ENCODE data around the gene AOPEP.

Gene AOPEP

DNA sequence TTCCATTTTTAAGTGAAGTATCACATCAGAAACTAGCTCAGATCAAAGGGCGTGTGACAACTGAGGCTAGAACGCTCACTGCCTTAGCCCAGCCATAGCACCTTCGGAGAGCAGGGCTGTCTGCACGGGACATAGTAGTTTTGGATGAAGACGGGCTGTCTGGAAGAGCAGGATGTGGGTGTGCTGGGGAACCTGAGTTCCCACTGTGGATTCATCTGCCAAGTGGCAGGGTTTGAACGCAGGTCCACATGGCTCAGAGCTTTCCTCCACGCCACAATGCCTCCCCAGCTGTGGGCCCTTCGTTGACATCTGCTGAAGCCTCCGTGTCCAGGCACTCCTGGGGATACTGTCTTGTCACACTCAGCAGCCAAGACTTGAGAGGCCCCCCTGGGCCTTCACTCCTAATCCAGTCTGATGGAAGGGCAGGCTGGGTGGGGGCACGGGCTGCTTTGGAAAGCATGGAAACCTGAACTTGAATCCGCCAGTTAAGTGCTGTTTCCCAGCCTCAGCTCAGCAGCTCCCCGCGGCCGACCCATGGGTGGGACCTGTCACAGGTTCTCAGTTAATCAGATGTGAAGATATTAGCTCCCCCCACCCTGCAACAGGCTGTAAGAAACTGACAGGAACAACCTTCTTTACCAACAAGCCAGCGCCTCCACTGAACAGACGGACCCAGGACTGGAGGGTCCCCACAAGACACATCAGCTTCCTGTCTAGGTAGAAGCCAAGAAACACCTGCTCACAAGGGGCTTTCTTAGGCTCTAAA lies 362.9 kb downstream of the AOPEP start:
- Histone ChIP-seq H3K27ac (ENCODE audit: insufficient read depth in 1 of 2, low read depth in 1 of 2, low read length in 2 of 2, poor library complexity in 1 of 2, severe bottlenecking in 2 of 2) (no peak overlapping the region), H3K36me3 (ENCODE audit: control insufficient read depth in 4 of 4, insufficient read depth in 4 of 4, low read length in 3 of 4) (peaks cover 0 to 30% (median 9%) of the 10 kb centered on the region in 4 experiments), H3K27me3 (replicated peaks in 2 of 5; ENCODE audit: control insufficient read depth in 4 of 5, insufficient read depth in 5 of 5, low read length in 4 of 5) (no peaks in the 10 kb centered on the region), H3K9me3 (ENCODE audit: control extremely low read depth in 1 of 5, control insufficient read depth in 4 of 5, insufficient read depth in 2 of 5, low read depth in 1 of 5, low read length in 4 of 5) (no peaks in the 10 kb centered on the region), H3K4me3 (ENCODE audit: control insufficient read depth in 1 of 7, extremely low read depth in 1 of 7, insufficient read depth in 4 of 7, low read depth in 2 of 7, low read length in 6 of 7) (no peak overlapping the region), H3K4me1 (ENCODE audit: control extremely low read depth in 1 of 4, control insufficient read depth in 4 of 4, insufficient read depth in 4 of 4, low read length in 3 of 4) (peaks cover 0 to 48% (median 23%) of the 10 kb centered on the region in 4 experiments)
- WGBS (ENCODE audit: insufficient coverage), result 93% methylated on average over 16 of the region's 16 CpGs
- ChIA-PET POLR2A (no interaction called here), CTCF (interaction anchor here (1.6 kb wide), 1 partner anchor 39 kb away, joined by 6 read pairs; no protein-coding TSS in a partner anchor)
- peak in 2 of 3 donors; percentile 20 to 31 for DNase-seq

GRCh38 chr9:95090023-95090791 lies 363.7 kb downstream of the AOPEP start:
- peaks cover 0 to 23% (median 6%) of the 10 kb centered on the region in 4 experiments for H3K36me3 ChIP-seq (ENCODE audit: control insufficient read depth in 4 of 4, insufficient read depth in 4 of 4, low read length in 3 of 4)
- CTCF ChIA-PET, result interaction anchor here (1.6 kb wide), 1 partner anchor 38 kb away, joined by 6 read pairs; no protein-coding TSS in a partner anchor
- no peak overlapping the region for H3K4me3 ChIP-seq (ENCODE audit: control insufficient read depth in 1 of 7, extremely low read depth in 1 of 7, insufficient read depth in 4 of 7, low read depth in 2 of 7, low read length in 6 of 7)
- no peaks in the 10 kb centered on the region for H3K9me3 ChIP-seq (ENCODE audit: control extremely low read depth in 1 of 5, control insufficient read depth in 4 of 5, insufficient read depth in 2 of 5, low read depth in 1 of 5, low read length in 4 of 5)
- no peaks in the 10 kb centered on the region for H3K27me3 ChIP-seq (replicated peaks in 2 of 5; ENCODE audit: control insufficient read depth in 4 of 5, insufficient read depth in 5 of 5, low read length in 4 of 5)
- peaks cover 0 to 54% (median 26%) of the 10 kb centered on the region in 4 experiments for H3K4me1 ChIP-seq (ENCODE audit: control extremely low read depth in 1 of 4, control insufficient read depth in 4 of 4, insufficient read depth in 4 of 4, low read length in 3 of 4)
- no peak overlapping the region for H3K27ac ChIP-seq (ENCODE audit: insufficient read depth in 1 of 2, low read depth in 1 of 2, low read length in 2 of 2, poor library complexity in 1 of 2, severe bottlenecking in 2 of 2)
- POLR2A ChIA-PET, result no interaction called here
- peak in 1 of 3 donors; percentile 15 for DNase-seq
- WGBS (ENCODE audit: insufficient coverage), result 93% methylated on average over 18 of the region's 22 CpGs

DNA sequence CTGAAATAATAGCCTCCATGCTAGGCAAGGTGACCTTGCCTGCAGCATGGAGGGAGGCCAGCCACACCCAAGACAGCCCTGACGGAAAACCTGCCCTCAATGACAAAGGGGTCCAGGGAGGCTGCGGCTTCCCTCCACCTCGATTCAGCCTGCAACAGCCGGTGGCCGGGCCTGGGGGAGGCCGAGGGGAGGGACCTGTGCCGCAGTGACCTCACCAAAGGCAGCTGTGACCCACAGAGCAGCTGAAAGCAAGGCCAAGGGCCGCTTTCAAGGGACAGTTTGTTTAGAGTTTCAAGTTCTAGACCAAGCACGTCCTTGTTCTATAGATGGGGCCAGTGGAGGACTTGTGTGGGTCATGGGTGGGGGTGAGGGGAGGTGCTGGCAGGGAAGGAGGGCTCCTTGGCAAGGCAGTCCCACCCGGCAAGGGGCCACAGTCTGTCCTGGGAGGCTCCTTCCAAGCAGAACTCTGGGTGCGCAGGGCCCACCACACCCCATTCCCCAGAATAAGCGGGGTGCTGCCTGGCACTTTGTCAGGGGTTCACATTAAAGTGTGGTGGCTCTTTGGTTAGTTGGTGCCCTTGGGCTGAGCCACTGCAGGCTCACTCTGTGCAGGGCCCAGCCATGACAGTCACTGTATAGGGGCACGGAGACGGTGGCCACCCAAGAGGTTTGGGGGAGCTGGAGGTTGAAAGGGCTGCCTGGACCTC lies 364.5 kb downstream of the AOPEP start:
- POLR2A ChIA-PET, result no interaction called here
- H3K4me3 ChIP-seq (ENCODE audit: control insufficient read depth in 1 of 7, extremely low read depth in 1 of 7, insufficient read depth in 4 of 7, low read depth in 2 of 7, low read length in 6 of 7), result no peak overlapping the region
- no peak for DNase-seq
- peaks cover 0 to 15% (median 6%) of the 10 kb centered on the region in 4 experiments for H3K36me3 ChIP-seq (ENCODE audit: control insufficient read depth in 4 of 4, insufficient read depth in 4 of 4, low read length in 3 of 4)
- no peaks in the 10 kb centered on the region for H3K9me3 ChIP-seq (ENCODE audit: control extremely low read depth in 1 of 5, control insufficient read depth in 4 of 5, insufficient read depth in 2 of 5, low read depth in 1 of 5, low read length in 4 of 5)
- no peaks in the 10 kb centered on the region for H3K27me3 ChIP-seq (replicated peaks in 2 of 5; ENCODE audit: control insufficient read depth in 4 of 5, insufficient read depth in 5 of 5, low read length in 4 of 5)
- 94% methylated on average over 8 of the region's 14 CpGs for WGBS (ENCODE audit: insufficient coverage)
- no peak overlapping the region for H3K27ac ChIP-seq (ENCODE audit: insufficient read depth in 1 of 2, low read depth in 1 of 2, low read length in 2 of 2, poor library complexity in 1 of 2, severe bottlenecking in 2 of 2)
- CTCF ChIA-PET, result interaction anchor here (1.6 kb wide), 1 partner anchor 54 kb away, joined by 3 read pairs; no protein-coding TSS in a partner anchor
- H3K4me1 ChIP-seq (ENCODE audit: control extremely low read depth in 1 of 4, control insufficient read depth in 4 of 4, insufficient read depth in 4 of 4, low read length in 3 of 4), result peaks cover 0 to 60% (median 28%) of the 10 kb centered on the region in 4 experiments

DNA sequence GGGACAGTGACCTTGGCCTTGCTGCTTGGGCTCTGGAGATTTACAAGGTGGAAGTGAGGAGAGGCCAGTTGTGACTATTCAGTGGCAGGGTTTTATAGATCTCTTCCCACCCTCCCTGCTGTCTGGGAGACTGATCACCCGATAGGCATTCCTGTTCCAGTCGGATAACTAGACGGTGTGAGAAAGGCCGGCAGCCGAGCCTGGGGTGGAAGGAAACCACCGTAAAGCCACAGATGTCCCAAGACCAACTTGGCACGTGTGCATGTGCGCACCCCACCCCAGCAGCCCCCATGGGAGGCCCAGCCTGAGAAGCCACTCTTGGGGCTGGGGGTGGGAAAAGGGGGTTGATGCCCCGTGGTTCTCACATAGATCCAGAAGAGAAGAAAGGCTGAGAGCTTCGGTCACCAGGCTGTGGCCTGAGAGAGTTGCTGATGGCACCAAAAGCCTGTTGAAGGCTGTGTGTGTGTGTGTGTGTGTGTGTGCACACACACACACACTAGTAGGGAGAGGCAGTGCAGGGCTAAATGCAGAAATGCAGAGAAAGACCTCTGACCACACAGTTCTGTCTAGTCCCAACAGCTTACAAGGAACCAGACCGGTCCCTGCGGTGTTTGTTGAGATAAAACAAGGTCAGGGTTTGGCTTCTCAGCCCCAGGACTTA lies 365.2 kb downstream of the AOPEP start:
- Histone ChIP-seq H3K4me1 (ENCODE audit: control extremely low read depth in 1 of 4, control insufficient read depth in 4 of 4, insufficient read depth in 4 of 4, low read length in 3 of 4) (peaks cover 0 to 60% (median 28%) of the 10 kb centered on the region in 4 experiments), H3K27ac (ENCODE audit: insufficient read depth in 1 of 2, low read depth in 1 of 2, low read length in 2 of 2, poor library complexity in 1 of 2, severe bottlenecking in 2 of 2) (peak overlapping the region in 1 of 2 experiments; percentile 43), H3K4me3 (ENCODE audit: control insufficient read depth in 1 of 7, extremely low read depth in 1 of 7, insufficient read depth in 4 of 7, low read depth in 2 of 7, low read length in 6 of 7) (no peak overlapping the region), H3K27me3 (replicated peaks in 2 of 5; ENCODE audit: control insufficient read depth in 4 of 5, insufficient read depth in 5 of 5, low read length in 4 of 5) (no peaks in the 10 kb centered on the region), H3K36me3 (ENCODE audit: control insufficient read depth in 4 of 4, insufficient read depth in 4 of 4, low read length in 3 of 4) (peaks cover 0 to 8% (median under 1%) of the 10 kb centered on the region in 4 experiments), H3K9me3 (ENCODE audit: control extremely low read depth in 1 of 5, control insufficient read depth in 4 of 5, insufficient read depth in 2 of 5, low read depth in 1 of 5, low read length in 4 of 5) (no peaks in the 10 kb centered on the region)
- CTCF ChIA-PET, result interaction anchor here (1.1 to 1.7 kb wide), 5 partner anchors 24 to 55 kb away, joined by 3 to 4 read pairs (median 3); no protein-coding TSS in a partner anchor
- peak; percentile 40 to 86 (median 76) for DNase-seq
- 32% methylated on average over 9 of the region's 12 CpGs for WGBS (ENCODE audit: insufficient coverage)
- POLR2A ChIA-PET, result no interaction called here

DNA sequence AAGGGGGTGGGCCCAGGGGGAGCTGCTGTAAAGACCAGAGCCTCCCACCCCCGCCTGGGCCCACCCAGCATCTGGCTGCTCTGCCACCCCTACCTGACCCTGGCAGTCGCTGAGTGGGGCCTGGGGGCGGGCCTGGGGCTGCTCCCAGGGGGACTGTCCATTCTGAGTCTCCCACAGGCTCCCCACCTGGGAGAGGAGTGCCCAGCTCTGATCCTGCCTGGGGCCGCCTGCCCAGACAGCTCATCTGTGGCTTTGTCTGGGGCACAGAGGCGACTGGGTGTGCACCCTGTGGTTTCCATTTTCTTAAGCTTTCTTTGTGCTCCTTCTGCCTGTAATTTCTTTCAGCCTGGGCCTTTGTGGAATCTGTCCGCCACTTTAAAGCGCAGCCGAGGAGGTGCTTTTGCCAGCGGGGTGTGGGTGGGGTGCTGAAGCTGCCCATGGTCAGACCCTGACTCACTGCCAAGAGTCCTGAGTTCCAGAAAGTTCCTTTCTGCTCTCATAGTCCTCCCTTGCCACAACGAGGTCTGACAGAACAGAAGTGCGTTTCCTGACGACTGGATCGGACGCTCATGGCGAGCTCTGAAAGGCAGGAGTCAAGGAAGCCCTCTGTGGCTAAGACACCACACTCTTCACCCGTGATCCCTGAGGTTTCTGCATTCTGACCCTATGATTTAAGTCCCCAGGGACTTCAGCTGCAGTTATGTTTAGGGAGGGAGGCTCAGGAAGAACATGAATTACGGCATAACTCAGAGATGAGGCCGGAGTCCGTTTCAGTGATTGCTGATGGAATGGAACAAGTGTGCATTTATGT lies 366.0 kb downstream of the AOPEP start:
- CTCF ChIA-PET, result interaction anchor here (1.1 to 1.7 kb wide), 7 partner anchors 19 to 411 kb away, joined by 3 to 4 read pairs (median 3); no protein-coding TSS in a partner anchor
- H3K9me3 ChIP-seq (ENCODE audit: control extremely low read depth in 1 of 5, control insufficient read depth in 4 of 5, insufficient read depth in 2 of 5, low read depth in 1 of 5, low read length in 4 of 5), result no peaks in the 10 kb centered on the region
- peak overlapping the region in 1 of 7 experiments; percentile 28 for H3K4me3 ChIP-seq (ENCODE audit: control insufficient read depth in 1 of 7, extremely low read depth in 1 of 7, insufficient read depth in 4 of 7, low read depth in 2 of 7, low read length in 6 of 7)
- peak; percentile 16 to 66 (median 45) for DNase-seq
- whole genome bisulfite sequencing (ENCODE audit: insufficient coverage), result 55% methylated on average over 16 of the region's 19 CpGs
- H3K27ac ChIP-seq (ENCODE audit: insufficient read depth in 1 of 2, low read depth in 1 of 2, low read length in 2 of 2, poor library complexity in 1 of 2, severe bottlenecking in 2 of 2), result peak overlapping the region; percentile 30 to 43
- H3K36me3 ChIP-seq (ENCODE audit: control insufficient read depth in 4 of 4, insufficient read depth in 4 of 4, low read length in 3 of 4), result peaks cover 0 to 6% (median under 1%) of the 10 kb centered on the region in 4 experiments
- H3K27me3 ChIP-seq (replicated peaks in 2 of 5; ENCODE audit: control insufficient read depth in 4 of 5, insufficient read depth in 5 of 5, low read length in 4 of 5), result no peaks in the 10 kb centered on the region
- H3K4me1 ChIP-seq (ENCODE audit: control extremely low read depth in 1 of 4, control insufficient read depth in 4 of 4, insufficient read depth in 4 of 4, low read length in 3 of 4), result peaks cover 0 to 60% (median 28%) of the 10 kb centered on the region in 4 experiments
- POLR2A ChIA-PET, result no interaction called here

DNA sequence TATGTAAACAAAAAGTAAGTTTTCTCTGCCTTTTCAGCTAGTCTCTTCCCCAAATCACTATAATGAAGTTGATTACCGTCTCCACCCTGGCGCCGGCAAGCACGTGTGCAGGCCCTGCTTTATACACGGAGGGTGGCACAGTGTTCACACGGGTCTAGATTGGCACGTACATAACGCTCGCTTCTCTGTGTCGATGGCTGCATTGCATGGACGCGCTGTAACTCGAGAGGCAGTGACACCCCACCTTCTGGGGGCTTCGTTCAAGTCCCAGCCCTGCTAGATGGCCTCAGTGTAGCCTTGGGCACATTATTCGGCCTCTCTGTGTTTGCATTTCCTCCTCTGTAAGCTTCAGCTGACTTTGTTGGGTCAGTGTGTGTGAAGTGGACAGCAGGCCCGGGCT lies 367.1 kb downstream of the AOPEP start:
- Histone ChIP-seq H3K9me3 (ENCODE audit: control extremely low read depth in 1 of 5, control insufficient read depth in 4 of 5, insufficient read depth in 2 of 5, low read depth in 1 of 5, low read length in 4 of 5) (no peaks in the 10 kb centered on the region), H3K36me3 (ENCODE audit: control insufficient read depth in 4 of 4, insufficient read depth in 4 of 4, low read length in 3 of 4) (peaks cover 0 to 6% (median 4%) of the 10 kb centered on the region in 4 experiments), H3K4me3 (ENCODE audit: control insufficient read depth in 1 of 7, extremely low read depth in 1 of 7, insufficient read depth in 4 of 7, low read depth in 2 of 7, low read length in 6 of 7) (no peak overlapping the region), H3K27ac (ENCODE audit: insufficient read depth in 1 of 2, low read depth in 1 of 2, low read length in 2 of 2, poor library complexity in 1 of 2, severe bottlenecking in 2 of 2) (no peak overlapping the region), H3K27me3 (replicated peaks in 2 of 5; ENCODE audit: control insufficient read depth in 4 of 5, insufficient read depth in 5 of 5, low read length in 4 of 5) (no peaks in the 10 kb centered on the region), H3K4me1 (ENCODE audit: control extremely low read depth in 1 of 4, control insufficient read depth in 4 of 4, insufficient read depth in 4 of 4, low read length in 3 of 4) (peaks cover 0 to 65% (median 28%) of the 10 kb centered on the region in 4 experiments)
- DNase-seq, result no peak
- WGBS (ENCODE audit: insufficient coverage), result 98% methylated on average over 14 of the region's 16 CpGs
- CTCF ChIA-PET, result interaction anchor here (1.2 to 1.7 kb wide), 3 partner anchors 17 to 413 kb away, joined by 3 to 4 read pairs (median 4); no protein-coding TSS in a partner anchor
- POLR2A ChIA-PET, result interaction anchor here (0.6 kb wide), 1 partner anchor 1358 kb away, joined by 3 read pairs; no protein-coding TSS in a partner anchor
